Keratinocyte (primary cell): ENCODE data around the gene BTN2A1. TPM values are rescaled to one million over a fixed set of nuclear protein-coding genes. Genes with fewer than 3 reads are reported as not detected.
"Not testable (repeated sequence)": the region's sequence is repeated elsewhere in the genome, so short reads cannot be mapped to it uniquely, and the experiment has no call there.

Experiments used
- DNase-seq: peaks from one replicate; pipeline ENCODE4 v3.0.0-alpha.2; 2011; ENCODE audit warnings: low read depth, missing footprints, low spot score
- FAIRE-seq: peaks from 2 replicates; lab custom pipeline; 2011; peaks lifted over from hg19 to GRCh38; lab: Jason Lieb, UNC
- H2AFZ ChIP-seq: 2 replicates; pipeline ENCODE4 v1.6.0; 2012; ENCODE audit warnings: low read length, control low read depth, inconsistent platforms; ENCODE audit not compliant: control insufficient read depth
- H3K27ac ChIP-seq: 2 replicates; pipeline ENCODE4 v1.5.1; 2011; ENCODE audit warnings: low read length; ENCODE audit not compliant: control insufficient read depth, insufficient read depth
- H3K27me3 ChIP-seq: 3 replicates; pipeline ENCODE4 v1.6.0; 2011; ENCODE audit warnings: low read length; ENCODE audit not compliant: control insufficient read depth, insufficient read depth; ENCODE audit errors: extremely low read depth
- H3K36me3 ChIP-seq, 2 experiments: 2 replicates in 1 of 2; 3 replicates in 1 of 2; pipeline ENCODE4 v1.5.1; 2011; ENCODE audit warnings: low read length in 2 of 2, mild to moderate bottlenecking in 1 of 2; ENCODE audit not compliant: control insufficient read depth in 2 of 2, insufficient read depth in 2 of 2; ENCODE audit errors: extremely low read depth in 1 of 2
- H3K4me1 ChIP-seq: 3 replicates; pipeline ENCODE4 v1.5.1; 2011; ENCODE audit warnings: low read length; ENCODE audit not compliant: control insufficient read depth, insufficient read depth; ENCODE audit errors: extremely low read depth
- H3K4me2 ChIP-seq: 3 replicates; pipeline ENCODE4 v1.6.0; 2011; ENCODE audit warnings: low read depth, low read length; ENCODE audit not compliant: control insufficient read depth, insufficient read depth; ENCODE audit errors: extremely low read depth
- H3K4me3 ChIP-seq, 3 experiments: fragments of 200-600 bp in 1 of 3; sonication (generic) in 1 of 3; 2 replicates in 2 of 3; 3 replicates in 1 of 3; pipeline ENCODE4 v1.5.1; 2011 to 2016; ENCODE audit warnings: low read length in 3 of 3, mild to moderate bottlenecking in 3 of 3, control low read depth in 2 of 3, inconsistent platforms in 1 of 3, low read depth in 1 of 3, mixed read lengths in 1 of 3, mixed run types in 1 of 3, moderate library complexity in 1 of 3; ENCODE audit not compliant: control insufficient read depth in 2 of 3, insufficient read depth in 2 of 3; ENCODE audit errors: extremely low read depth in 1 of 3
- H3K79me2 ChIP-seq: 2 replicates; pipeline ENCODE4 v1.6.0; 2012; ENCODE audit warnings: low read length; ENCODE audit not compliant: control insufficient read depth, insufficient read depth
- H3K9ac ChIP-seq: 3 replicates; pipeline ENCODE4 v1.6.0; 2011; ENCODE audit warnings: low read length; ENCODE audit not compliant: control insufficient read depth, insufficient read depth; ENCODE audit errors: extremely low read depth
- H3K9me1 ChIP-seq: 3 replicates; pipeline ENCODE4 v1.6.0; 2011; ENCODE audit warnings: low read length; ENCODE audit not compliant: control insufficient read depth, insufficient read depth; ENCODE audit errors: extremely low read depth
- H3K9me3 ChIP-seq: 2 replicates; pipeline ENCODE4 v1.5.1; 2012; ENCODE audit warnings: low read depth, low read length; ENCODE audit not compliant: control insufficient read depth
- H4K20me1 ChIP-seq: 3 replicates; pipeline ENCODE4 v1.6.0; 2011; ENCODE audit warnings: low read length; ENCODE audit not compliant: control insufficient read depth, insufficient read depth; ENCODE audit errors: extremely low read depth
- CTCF ChIP-seq, 3 experiments: IDR thresholded peaks in 1 of 3; conservative IDR thresholded peaks in 1 of 3; optimal IDR thresholded peaks in 1 of 3; 2 replicates in 2 of 3; 3 replicates in 1 of 3; pipeline versions ENCODE3 to v1.5.1; 2011; ENCODE audit warnings: low read length in 3 of 3, mild to moderate bottlenecking in 3 of 3, moderate library complexity in 2 of 3, control low read depth in 1 of 3, inconsistent platforms in 1 of 3; ENCODE audit not compliant: insufficient read depth in 2 of 3; ENCODE audit errors: extremely low read depth in 1 of 3
- EZH2 ChIP-seq: IDR thresholded peaks from one replicate; pipeline ENCODE4 v1.6.1; 2012; ENCODE audit warnings: inconsistent platforms, mild to moderate bottlenecking, low read length, moderate library complexity
- dilution Hi-C: fragments of 300-500 bp; cut with MboI; formaldehyde crosslinking; loops from one replicate; pipeline ENCODE4 v1.7.0; 2020; ENCODE audit warnings: low sequenced_read_pairs; ENCODE audit not compliant: extremely low pct_ligation_motif_present
- polyA plus RNA-seq, 5 experiments: library from polyadenylated mRNA; depleted of rRNA in 3 of 5; stranded (reverse) in 3 of 5; stranded (forward) in 1 of 5; unstranded in 1 of 5; fragments of >200 nt; gene quantifications; 1 replicate in 1 of 5; 2 replicates in 3 of 5; 3 replicates in 1 of 5; pipeline versions ENCODE4 v1.2.1 to v1.2.3, GENCODE V29; 2011 to 2012; ENCODE audit warnings: missing spikeins in 2 of 5, low read depth in 1 of 5, low replicate concordance in 1 of 5

Gene BTN2A1
- polyA plus RNA-seq, 1 donor (not counting 4 experiments of a cell fraction or from before 2014, with no cell fraction given): 13.9 TPM

- Histone ChIP-seq H3K27ac (no peak overlapping the region), H3K27me3 (no peaks in the 10 kb centered on the region), H2AFZ (no peak overlapping the region), H4K20me1 (no peaks in the 10 kb centered on the region), H3K36me3 (peaks cover 4 to 11% of the 10 kb centered on the region in 2 experiments), H3K79me2 (no peaks in the 10 kb centered on the region), H3K4me1 (no peaks in the 10 kb centered on the region), H3K9me1 (no peaks in the 10 kb centered on the region), H3K9ac (no peak overlapping the region), H3K9me3 (no peaks in the 10 kb centered on the region), H3K4me2 (no peak overlapping the region), H3K4me3 (no peak overlapping the region)
- no peak for FAIRE-seq
- no peak for DNase-seq
- dilution Hi-C loops: no loop called here
- TF ChIP-seq CTCF (optimal IDR thresholded peaks at IDR 0.05 in 1 of 3, IDR thresholded peaks at IDR 0.05 in 1 of 3, conservative IDR thresholded peaks at IDR 0.05 in 1 of 3; ENCODE audit: extremely low read depth in 1 of 3, insufficient read depth in 2 of 3, low read length in 3 of 3) (no peak), EZH2 (no peak)
These were observed 26.2 kb upstream of the BTN2A1 start for GRCh38 chr6:26431258-26432172.

- no peak overlapping the region for H3K4me3 ChIP-seq
- peaks cover 4 to 9% of the 10 kb centered on the region in 2 experiments for H3K36me3 ChIP-seq
- FAIRE-seq: no peak
- H3K27me3 ChIP-seq: no peaks in the 10 kb centered on the region
- no peak for DNase-seq
- no peaks in the 10 kb centered on the region for H3K4me1 ChIP-seq
- dilution Hi-C loops: no loop called here
- H3K9ac ChIP-seq: no peak overlapping the region
- H2AFZ ChIP-seq: no peak overlapping the region
- no peak overlapping the region for H3K27ac ChIP-seq
- no peak for TF ChIP-seq EZH2
- TF ChIP-seq CTCF (optimal IDR thresholded peaks at IDR 0.05 in 1 of 3, IDR thresholded peaks at IDR 0.05 in 1 of 3, conservative IDR thresholded peaks at IDR 0.05 in 1 of 3; ENCODE audit: extremely low read depth in 1 of 3, insufficient read depth in 2 of 3, low read length in 3 of 3): no peak
- no peak overlapping the region for H3K4me2 ChIP-seq
- no peaks in the 10 kb centered on the region for H4K20me1 ChIP-seq
- no peaks in the 10 kb centered on the region for H3K79me2 ChIP-seq
- H3K9me1 ChIP-seq: no peaks in the 10 kb centered on the region
- H3K9me3 ChIP-seq: no peaks in the 10 kb centered on the region
These were observed 25.0 kb upstream of the BTN2A1 start for GRCh38 chr6:26432627-26433201.

GRCh38 chr6:26433680-26434079 lies 24.1 kb upstream of the BTN2A1 start:
- H3K4me3 ChIP-seq, DNase-seq, H3K36me3 ChIP-seq, H3K9me3 ChIP-seq, H3K79me2 ChIP-seq, H3K9me1 ChIP-seq, H3K27ac ChIP-seq, H2AFZ ChIP-seq, H3K4me1 ChIP-seq, dilution Hi-C loops, H3K27me3 ChIP-seq, H3K9ac ChIP-seq, FAIRE-seq, H4K20me1 ChIP-seq, H3K4me2 ChIP-seq: not testable (repeated sequence)
